SK-N-SH treated with all-trans-retinoic acid at 6 μM for 48 hours (cell line): Measurements from ENCODE around the gene CGREF1.

Experiments used
- ATAC-seq: fragments of 200-7000 bp; cut with Tn5 transposase; 3 replicates; pipeline ENCODE4 v1.9.1; 2020; ENCODE audit warnings: mild to moderate bottlenecking, moderate library complexity
- ARNTL ChIP-seq: fragments of 450-650 bp; formaldehyde crosslinking; IDR thresholded peaks from 2 replicates; pipeline ENCODE4 v1.5.0; 2020; ENCODE audit warnings: low read depth, mild to moderate bottlenecking, moderate library complexity, borderline replicate concordance
- BACH2 ChIP-seq: fragments of 250-450 bp; sonication (Bioruptor Pico); IDR thresholded peaks from 2 replicates; pipeline ENCODE4 v1.9.0; 2021; ENCODE audit warnings: mild to moderate bottlenecking, borderline replicate concordance
- CSDC2 ChIP-seq: fragments of 250-450 bp; sonication (Bioruptor Pico); IDR thresholded peaks from 2 replicates; pipeline ENCODE4 v1.5.0; 2020; ENCODE audit warnings: mild to moderate bottlenecking, moderate library complexity
- ESRRG ChIP-seq: fragments of 250-450 bp; sonication (Bioruptor Pico); IDR thresholded peaks from 2 replicates; pipeline ENCODE4 v1.6.1; 2021; ENCODE audit warnings: mild to moderate bottlenecking
- GLIS3 ChIP-seq: fragments of 250-450 bp; sonication (Bioruptor Pico); IDR thresholded peaks from 2 replicates; pipeline ENCODE4 v1.5.0; 2020; ENCODE audit warnings: mild to moderate bottlenecking, moderate library complexity
- ISL1 ChIP-seq: fragments of 250-450 bp; sonication (Bioruptor Pico); IDR thresholded peaks from 2 replicates; pipeline ENCODE4 v2.1.2; 2022; ENCODE audit warnings: mild to moderate bottlenecking, moderate library complexity
- OSR1 ChIP-seq: fragments of 250-450 bp; sonication (Bioruptor Pico); IDR thresholded peaks from 2 replicates; pipeline ENCODE4 v1.8.0; 2022; ENCODE audit warnings: moderate library complexity, mild to moderate bottlenecking, inconsistent platforms
- POU6F1 ChIP-seq: fragments of 250-450 bp; sonication (Bioruptor Pico); IDR thresholded peaks from 2 replicates; pipeline ENCODE4 v1.8.0; 2021; ENCODE audit warnings: low read depth, mild to moderate bottlenecking, moderate library complexity, borderline replicate concordance
- SNAI2 ChIP-seq: fragments of 250-450 bp; sonication (Bioruptor Pico); IDR thresholded peaks from 2 replicates; pipeline ENCODE4 v1.5.0; 2020; ENCODE audit warnings: mild to moderate bottlenecking, moderate library complexity
- TOX ChIP-seq: fragments of 250-450 bp; sonication (Bioruptor Pico); IDR thresholded peaks from 2 replicates; pipeline ENCODE4 v1.8.0; 2021; ENCODE audit warnings: mild to moderate bottlenecking, moderate library complexity, borderline replicate concordance
- TSHZ2 ChIP-seq: fragments of 250-450 bp; sonication (Bioruptor Pico); IDR thresholded peaks from 2 replicates; pipeline ENCODE4 v1.5.0; 2020; ENCODE audit warnings: mild to moderate bottlenecking, moderate library complexity
- ZC3H10 ChIP-seq: fragments of 250-450 bp; sonication (Bioruptor Pico); IDR thresholded peaks from 2 replicates; pipeline ENCODE4 v1.5.1; 2021; ENCODE audit warnings: mild to moderate bottlenecking, moderate library complexity
- ZFP30 ChIP-seq: fragments of 450-650 bp; formaldehyde crosslinking; IDR thresholded peaks from 2 replicates; pipeline ENCODE4 v1.5.0; 2022; ENCODE audit warnings: mild to moderate bottlenecking, moderate library complexity
- ZNF565 ChIP-seq: fragments of 450-650 bp; formaldehyde crosslinking; conservative IDR thresholded peaks from 2 replicates; pipeline ENCODE4 v1.5.0; 2020; ENCODE audit warnings: low read depth, mild to moderate bottlenecking, moderate library complexity
- ZNF70 ChIP-seq: fragments of 450-650 bp; formaldehyde crosslinking; IDR thresholded peaks from 2 replicates; pipeline ENCODE4 v1.5.0; 2020; ENCODE audit warnings: mild to moderate bottlenecking, moderate library complexity
- TF ChIP-seq, protein P1 (sequence below): fragments of 250-450 bp; sonication (Bioruptor Pico); IDR thresholded peaks from 2 replicates; pipeline ENCODE4 v1.5.1; 2021; ENCODE audit warnings: mild to moderate bottlenecking, moderate library complexity

CGREF1 gene, protein sequence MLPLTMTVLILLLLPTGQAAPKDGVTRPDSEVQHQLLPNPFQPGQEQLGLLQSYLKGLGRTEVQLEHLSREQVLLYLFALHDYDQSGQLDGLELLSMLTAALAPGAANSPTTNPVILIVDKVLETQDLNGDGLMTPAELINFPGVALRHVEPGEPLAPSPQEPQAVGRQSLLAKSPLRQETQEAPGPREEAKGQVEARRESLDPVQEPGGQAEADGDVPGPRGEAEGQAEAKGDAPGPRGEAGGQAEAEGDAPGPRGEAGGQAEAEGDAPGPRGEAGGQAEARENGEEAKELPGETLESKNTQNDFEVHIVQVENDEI

GRCh38 chr2:27118525-27119329 is at the start of gene CGREF1:
Gene CGREF1, minus strand, starts transcription at chr2:27119128. Its CDS starts 14,762 bp downstream, at chr2:27104366.
- peak; percentile 50 for ATAC-seq
- peak; percentile 30; the same call in 1 of the 2 replicates for TF ChIP-seq ZFP30 (CRISPR knock-in tag)
- 0 out of 2 replicates have a peak, but pooled peaks have one; percentile 2 for TF ChIP-seq BACH2 (CRISPR knock-in tag)
- 0 out of 2 replicates have a peak, but pooled peaks have one; percentile 17 for TF ChIP-seq ZNF565 (CRISPR knock-in tag)
- no peak for TF ChIP-seq OSR1

- TF ChIP-seq TSHZ2 (no peak), ZNF565 (CRISPR knock-in tag) (no peak), GLIS3 (CRISPR knock-in tag) (no peak), BACH2 (CRISPR knock-in tag) (no peak), POU6F1 (no peak), ZC3H10 (CRISPR knock-in tag) (no peak), ZFP30 (CRISPR knock-in tag) (no peak), CSDC2 (no peak), ESRRG (CRISPR knock-in tag) (no peak), ARNTL (no peak), OSR1 (no peak), TOX (CRISPR knock-in tag) (no peak)
- ATAC-seq = no peak
Measured at GRCh38 chr2:27164960-27165763, 46.2 kb upstream of the CGREF1 start.

DNA sequence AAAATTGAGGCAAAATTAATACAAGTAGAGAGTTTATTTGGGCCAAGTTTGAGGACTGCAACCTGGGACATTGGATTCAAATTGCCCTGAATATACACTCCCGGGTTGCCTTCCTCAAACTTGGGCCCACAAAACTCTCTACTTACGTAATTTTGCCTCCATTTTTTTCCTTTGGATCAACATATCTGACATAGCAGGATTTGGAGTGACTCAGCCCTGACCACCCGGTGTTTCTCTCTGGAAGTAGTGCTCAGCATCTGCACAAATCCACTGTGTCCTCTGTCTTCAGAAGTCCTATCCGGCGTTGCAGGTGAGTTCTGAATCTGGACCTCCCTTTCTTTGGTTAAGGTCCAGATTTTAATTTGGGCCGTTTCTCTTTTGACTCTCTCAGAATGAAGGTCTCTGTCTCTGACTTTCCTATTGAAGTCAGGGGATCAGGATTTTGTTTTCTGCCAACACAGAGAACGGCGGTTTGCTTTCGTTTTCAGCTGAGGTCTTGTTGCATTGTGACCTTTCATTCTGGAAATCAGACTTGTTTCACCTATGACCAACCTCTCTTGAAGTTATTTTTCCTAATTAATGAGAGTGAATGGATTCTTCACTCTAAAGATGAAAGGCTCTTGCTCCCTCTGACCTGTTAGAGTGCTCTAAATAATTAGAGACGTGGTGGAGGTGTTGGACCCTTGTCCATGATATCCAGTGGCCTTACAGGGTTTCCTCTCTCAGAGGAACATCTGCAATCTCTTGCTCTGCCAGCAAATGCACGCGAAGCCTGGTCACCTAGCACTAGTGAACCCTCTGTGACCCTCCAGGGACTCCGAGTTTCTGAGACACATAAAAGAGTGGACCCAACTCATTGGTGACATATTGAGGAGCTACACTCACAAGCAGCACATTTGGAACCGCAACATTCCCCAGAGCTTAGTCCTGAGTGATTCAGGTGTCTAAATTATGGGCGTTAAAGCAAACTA is 43.5 kb upstream of the CGREF1 start:
- TF ChIP-seq, protein P1, sequence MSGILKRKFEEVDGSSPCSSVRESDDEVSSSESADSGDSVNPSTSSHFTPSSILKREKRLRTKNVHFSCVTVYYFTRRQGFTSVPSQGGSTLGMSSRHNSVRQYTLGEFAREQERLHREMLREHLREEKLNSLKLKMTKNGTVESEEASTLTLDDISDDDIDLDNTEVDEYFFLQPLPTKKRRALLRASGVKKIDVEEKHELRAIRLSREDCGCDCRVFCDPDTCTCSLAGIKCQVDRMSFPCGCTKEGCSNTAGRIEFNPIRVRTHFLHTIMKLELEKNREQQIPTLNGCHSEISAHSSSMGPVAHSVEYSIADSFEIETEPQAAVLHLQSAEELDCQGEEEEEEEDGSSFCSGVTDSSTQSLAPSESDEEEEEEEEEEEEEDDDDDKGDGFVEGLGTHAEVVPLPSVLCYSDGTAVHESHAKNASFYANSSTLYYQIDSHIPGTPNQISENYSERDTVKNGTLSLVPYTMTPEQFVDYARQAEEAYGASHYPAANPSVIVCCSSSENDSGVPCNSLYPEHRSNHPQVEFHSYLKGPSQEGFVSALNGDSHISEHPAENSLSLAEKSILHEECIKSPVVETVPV = no peak
- no peak for TF ChIP-seq CSDC2
- no peak for TF ChIP-seq OSR1
- TF ChIP-seq SNAI2 (CRISPR knock-in tag) = no peak
- TF ChIP-seq ZNF70 (CRISPR knock-in tag) = no peak
- no peak for TF ChIP-seq BACH2 (CRISPR knock-in tag)
- no peak for TF ChIP-seq TSHZ2
- TF ChIP-seq ZFP30 (CRISPR knock-in tag) = no peak
- no peak for TF ChIP-seq ISL1 (CRISPR knock-in tag)
- no peak for TF ChIP-seq ARNTL
- ATAC-seq = no peak
